G401 (cell line): ENCODE measurements around the gene GID8. TPM values are rescaled to one million over a fixed set of nuclear protein-coding genes. Genes with fewer than 3 reads are reported as not detected.

ENCODE experiments used
- DNase-seq: peaks from one replicate; pipeline ENCODE4 v3.0.0-alpha.2; 2015; ENCODE audit warnings: low spot score
- in situ Hi-C: cut with HindIII; loops from 2 replicates; pipeline ENCODE4 v1.10.0; 2016; ENCODE audit warnings: low sequenced_read_pairs, mixed read lengths
- total RNA-seq: library from RNA; depleted of rRNA; stranded (reverse); fragments of >200 nt; shearing (Covaris generic); gene quantifications from 2 replicates; pipeline ENCODE4 v1.2.3, GENCODE V29; 2014; rRNA removed

GID8 gene
- total RNA-seq, 1 experiment from 2014 or later, result 49.2 TPM

GRCh38 chr20:62993856-62994494, 56.0 kb downstream of the GID8 start:
- DNase-seq, result no peak
- in situ Hi-C loops, result no loop called here

GRCh38 chr20:62994869-62995281, 56.9 kb downstream of the GID8 start:
- in situ Hi-C loops, result no loop called here
- no peak for DNase-seq

- in situ Hi-C loops, result no loop called here
- no peak for DNase-seq
Observed at GRCh38 chr20:62995481-62995880, 57.5 kb downstream of the GID8 start.

GRCh38 chr20:62995898-62996595, 58.1 kb downstream of the GID8 start:
- no peak for DNase-seq

GRCh38 chr20:62996596-62996982, 58.6 kb downstream of the GID8 start:
- DNase-seq, result no peak
- in situ Hi-C loops, result no loop called here

More at GRCh38 chr20:62995898-62996595, 58.1 kb downstream of the GID8 start:
- in situ Hi-C loops, result no loop called here

DNA sequence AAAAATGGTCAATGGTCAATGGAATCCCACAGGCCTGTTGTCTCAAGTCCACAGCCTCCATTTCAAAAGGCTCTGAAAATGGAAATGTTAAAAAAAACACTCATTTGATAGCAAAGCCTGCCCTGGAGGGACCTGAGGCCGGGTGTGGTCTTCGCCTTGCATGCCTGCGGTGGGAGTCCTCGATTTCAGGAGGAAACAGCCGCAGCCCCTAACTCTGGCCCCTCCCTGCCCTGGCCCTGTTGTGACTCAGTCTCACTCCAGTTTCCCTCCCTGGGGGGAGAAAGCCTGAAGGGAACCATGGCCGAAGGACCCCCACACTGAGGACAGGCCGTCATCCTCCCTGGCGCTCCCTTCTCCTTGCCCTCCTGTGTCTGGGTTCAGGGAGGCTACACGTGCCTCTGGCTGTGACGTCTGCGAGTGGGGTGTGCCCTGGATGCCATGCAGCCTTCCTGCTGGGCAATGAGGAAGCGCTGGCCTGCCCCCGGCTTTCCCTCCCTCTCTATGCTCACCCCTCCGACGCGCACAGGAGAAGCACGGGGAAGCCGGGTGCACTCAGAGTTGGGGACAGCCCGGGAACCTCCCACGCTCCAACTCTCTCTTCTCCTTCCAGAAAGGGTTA, 59.6 kb downstream of the GID8 start:
- no peak for DNase-seq
- in situ Hi-C loops, result no loop called here

Other genes with a start within 250 kb of the GID8 start
- gene NTSR1, start 229.3 kb upstream of the GID8 start, total RNA-seq, result not detected in 2 replicates
- gene MRGBP, start 141.7 kb upstream of the GID8 start, total RNA-seq, result 25.2 and 33.6 TPM in 2 replicates
- 43.9 and 45.6 TPM in 2 replicates for gene OGFR, start 133.3 kb upstream of the GID8 start, total RNA-seq
- 8.6 TPM in 2 replicates for gene COL9A3, start 121.1 kb upstream of the GID8 start, total RNA-seq
- 23.0 and 24.2 TPM in 2 replicates for gene TCFL5, start 76.3 kb upstream of the GID8 start, total RNA-seq
- gene DIDO1, start 11.6 kb upstream of the GID8 start, total RNA-seq, result 24.3 and 36.5 TPM in 2 replicates
- 1.2 TPM in 1 of 2 replicates, not detected in the other for gene SLC17A9, start 14.6 kb downstream of the GID8 start, total RNA-seq
- not detected in 2 replicates for gene BHLHE23, start 68.8 kb downstream of the GID8 start, total RNA-seq